Measurements from ENCODE around the gene SLC2A8. TPM values are rescaled to one million over a fixed set of nuclear protein-coding genes. Genes with fewer than 3 reads are reported as not detected.
A peak's percentile ranks its signal among the peaks of the same experiment; 100 is the strongest.

SLC2A8 gene
- total RNA-seq, 4 donors from 2014 or later, result 23.7 to 40.2 (median 29.8) TPM

DNA sequence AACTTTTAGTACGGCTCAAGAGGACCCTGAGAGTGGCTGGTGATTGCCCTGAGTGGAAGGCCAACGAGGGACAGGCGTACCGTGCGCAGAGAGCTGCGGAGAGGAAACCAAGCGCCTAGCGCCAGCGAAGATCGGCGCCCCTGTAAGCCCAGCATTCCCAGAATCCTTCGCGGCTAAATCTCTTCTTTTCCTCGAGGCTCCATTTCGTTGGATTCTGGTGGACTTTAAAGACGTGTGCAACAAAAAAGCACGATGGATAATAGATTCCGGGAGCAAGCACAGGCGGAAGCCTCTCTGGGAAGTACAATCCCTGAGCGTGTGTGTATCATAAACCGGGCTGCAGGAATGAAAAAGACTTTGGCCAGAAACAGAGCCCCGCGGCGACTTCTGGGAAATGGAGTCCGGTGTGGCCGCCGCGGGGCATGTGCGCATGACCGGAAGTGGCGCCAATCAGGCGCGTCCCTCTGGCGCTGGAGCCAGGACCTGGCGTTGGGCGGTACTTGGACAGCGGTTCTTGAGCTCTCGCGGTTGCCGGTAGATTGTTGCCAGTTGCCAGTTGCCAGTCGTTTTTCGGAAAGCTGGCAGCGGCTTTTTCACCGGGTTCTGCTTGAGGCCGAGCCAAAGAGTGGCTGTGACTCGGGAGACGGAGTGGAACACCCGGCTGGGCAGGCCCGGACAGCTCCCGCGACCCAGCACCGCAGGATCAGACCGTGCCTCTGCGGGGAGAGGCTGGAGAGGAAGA is 27.1 kb downstream of the SLC2A8 start, which contains the start of gene ZNF79:
Gene ZNF79 (plus strand): TSS at position 449 of the 742 bp plus-strand sequence. CDS start 406 bp downstream, outside the sequence.
- H3K4me3 ChIP-seq, result peak within 1 kb of the TSS; percentile 59 to 67
- WGBS, 2 donors (ENCODE audit: low coverage in 1 of 2), result 0 to 1% methylated on average over 20 to 42 of the region's 54 CpGs
- H3K4me1 ChIP-seq, result peaks cover 7 to 61% (median 21%) of the 10 kb centered on the region in 3 donors
- H3K9me3 ChIP-seq, result no peaks in the 10 kb centered on the region
- peaks cover 0 to 19% of the 10 kb centered on the region in 2 donors for H3K36me3 ChIP-seq
- peak; percentile 98 for ATAC-seq
- no peak for TF ChIP-seq EP300 (IDR thresholded peaks at IDR 0.05)
- TF ChIP-seq, protein P1, sequence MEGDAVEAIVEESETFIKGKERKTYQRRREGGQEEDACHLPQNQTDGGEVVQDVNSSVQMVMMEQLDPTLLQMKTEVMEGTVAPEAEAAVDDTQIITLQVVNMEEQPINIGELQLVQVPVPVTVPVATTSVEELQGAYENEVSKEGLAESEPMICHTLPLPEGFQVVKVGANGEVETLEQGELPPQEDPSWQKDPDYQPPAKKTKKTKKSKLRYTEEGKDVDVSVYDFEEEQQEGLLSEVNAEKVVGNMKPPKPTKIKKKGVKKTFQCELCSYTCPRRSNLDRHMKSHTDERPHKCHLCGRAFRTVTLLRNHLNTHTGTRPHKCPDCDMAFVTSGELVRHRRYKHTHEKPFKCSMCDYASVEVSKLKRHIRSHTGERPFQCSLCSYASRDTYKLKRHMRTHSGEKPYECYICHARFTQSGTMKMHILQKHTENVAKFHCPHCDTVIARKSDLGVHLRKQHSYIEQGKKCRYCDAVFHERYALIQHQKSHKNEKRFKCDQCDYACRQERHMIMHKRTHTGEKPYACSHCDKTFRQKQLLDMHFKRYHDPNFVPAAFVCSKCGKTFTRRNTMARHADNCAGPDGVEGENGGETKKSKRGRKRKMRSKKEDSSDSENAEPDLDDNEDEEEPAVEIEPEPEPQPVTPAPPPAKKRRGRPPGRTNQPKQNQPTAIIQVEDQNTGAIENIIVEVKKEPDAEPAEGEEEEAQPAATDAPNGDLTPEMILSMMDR (IDR thresholded peaks at IDR 0.05), result peak in 1 of 4 experiments; percentile 20
- TF ChIP-seq POLR2AphosphoS5 (IDR thresholded peaks at IDR 0.05), result peak; percentile 87
- peak; percentile 33 to 49 for TF ChIP-seq POLR2A (IDR thresholded peaks at IDR 0.05)
- H3K27ac ChIP-seq, result peak within 1 kb of the TSS; percentile 59 to 93 (median 92)
- no peaks in the 10 kb centered on the region for H3K27me3 ChIP-seq

DNA sequence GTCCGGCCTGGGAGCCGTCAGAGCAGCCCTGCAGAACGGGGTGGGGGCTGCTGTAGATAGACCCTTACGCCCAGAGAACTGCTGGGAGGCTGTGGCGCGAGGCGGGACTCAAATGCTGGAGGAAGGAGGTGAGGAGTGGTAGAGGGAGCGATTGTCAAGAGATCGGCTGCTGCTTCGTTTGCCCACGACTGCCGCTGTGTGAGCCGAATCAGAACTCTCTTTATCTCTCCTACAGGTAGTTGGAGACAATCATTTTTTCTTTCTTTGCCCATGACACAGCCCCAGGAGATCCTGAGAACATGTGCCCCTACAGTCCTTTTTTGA is 27.7 kb downstream of the SLC2A8 start:
- Histone ChIP-seq H3K9me3 (no peaks in the 10 kb centered on the region), H3K36me3 (peaks cover 0 to 19% of the 10 kb centered on the region in 2 donors), H3K27me3 (no peaks in the 10 kb centered on the region), H3K27ac (peak overlapping the region; percentile 59 to 93 (median 92)), H3K4me3 (peak overlapping the region; percentile 59 to 67), H3K4me1 (peaks cover 7 to 61% (median 21%) of the 10 kb centered on the region in 3 donors)
- WGBS, 2 donors (ENCODE audit: low coverage in 1 of 2), result 1 to 3% methylated on average over 8 to 12 of the region's 13 CpGs
- TF ChIP-seq, protein P1 (IDR thresholded peaks at IDR 0.05), result no peak
- TF ChIP-seq POLR2A (IDR thresholded peaks at IDR 0.05) (no peak), POLR2AphosphoS5 (IDR thresholded peaks at IDR 0.05) (no peak), EP300 (IDR thresholded peaks at IDR 0.05) (no peak)
- no peak for ATAC-seq

DNA sequence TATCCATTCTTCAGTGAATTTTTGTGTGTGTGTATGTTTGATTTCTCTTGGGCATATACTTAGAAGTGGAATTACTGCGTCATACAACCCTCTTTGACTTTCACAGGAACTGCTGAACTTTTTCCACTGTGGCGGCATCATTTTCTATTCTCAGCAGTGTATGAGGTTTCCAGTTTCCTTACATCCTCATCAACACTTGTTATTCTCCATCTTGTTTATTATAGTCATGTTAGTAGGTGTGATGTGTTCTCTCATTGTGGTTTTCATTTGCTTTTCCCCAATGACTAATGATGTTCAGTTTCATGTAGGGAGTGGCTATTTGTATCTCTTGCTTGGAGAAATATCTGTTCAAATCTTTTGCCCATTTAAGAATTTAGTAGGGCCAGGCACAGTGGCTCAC is 29.8 kb downstream of the SLC2A8 start:
- H3K27ac ChIP-seq, result no peak overlapping the region
- H3K27me3 ChIP-seq, result no peaks in the 10 kb centered on the region
- 80 to 83% methylated on average over 1 to 2 of the region's 2 CpGs for WGBS, 2 donors (ENCODE audit: low coverage in 1 of 2)
- H3K9me3 ChIP-seq, result no peaks in the 10 kb centered on the region
- TF ChIP-seq POLR2AphosphoS5 (IDR thresholded peaks at IDR 0.05) (no peak), EP300 (IDR thresholded peaks at IDR 0.05) (no peak)
- TF ChIP-seq, protein P1 (IDR thresholded peaks at IDR 0.05), result no peak
- peaks cover 0 to 39% of the 10 kb centered on the region in 2 donors for H3K36me3 ChIP-seq
- ATAC-seq, result no peak
- peaks cover 7 to 49% (median 21%) of the 10 kb centered on the region in 3 donors for H3K4me1 ChIP-seq
- no peak overlapping the region for H3K4me3 ChIP-seq

DNA sequence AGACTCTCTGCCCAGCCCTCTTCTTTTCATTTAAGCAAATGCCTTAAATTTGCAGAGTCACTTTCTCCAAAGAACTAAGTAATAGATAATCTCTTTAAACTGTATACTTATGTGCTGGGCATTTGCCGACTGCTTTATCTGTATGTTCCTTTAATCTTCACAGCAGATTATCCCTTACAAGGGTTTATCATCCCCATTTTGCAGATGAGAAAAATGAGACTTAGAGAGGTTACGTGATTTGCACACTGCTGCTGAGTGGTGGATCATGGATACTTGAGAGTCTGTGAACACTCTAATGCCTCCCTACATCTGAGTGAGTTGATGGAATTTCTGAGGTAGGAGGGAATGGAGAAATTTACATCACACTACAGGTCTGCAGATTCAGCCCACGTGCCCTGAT is 31.4 kb downstream of the SLC2A8 start:
- Histone ChIP-seq H3K9me3 (no peaks in the 10 kb centered on the region), H3K4me3 (no peak overlapping the region), H3K27ac (no peak overlapping the region), H3K4me1 (peaks cover 0 to 33% (median 10%) of the 10 kb centered on the region in 3 donors), H3K27me3 (no peaks in the 10 kb centered on the region), H3K36me3 (peaks cover 0 to 46% of the 10 kb centered on the region in 2 donors)
- TF ChIP-seq POLR2AphosphoS5 (IDR thresholded peaks at IDR 0.05), result no peak
- TF ChIP-seq, protein P1 (IDR thresholded peaks at IDR 0.05), result no peak
- no peak for TF ChIP-seq POLR2A (IDR thresholded peaks at IDR 0.05)
- TF ChIP-seq EP300 (IDR thresholded peaks at IDR 0.05), result no peak
- no peak for ATAC-seq
- 80 to 87% methylated on average over 1 to 3 of the region's 3 CpGs for WGBS, 2 donors (ENCODE audit: low coverage in 1 of 2)

DNA sequence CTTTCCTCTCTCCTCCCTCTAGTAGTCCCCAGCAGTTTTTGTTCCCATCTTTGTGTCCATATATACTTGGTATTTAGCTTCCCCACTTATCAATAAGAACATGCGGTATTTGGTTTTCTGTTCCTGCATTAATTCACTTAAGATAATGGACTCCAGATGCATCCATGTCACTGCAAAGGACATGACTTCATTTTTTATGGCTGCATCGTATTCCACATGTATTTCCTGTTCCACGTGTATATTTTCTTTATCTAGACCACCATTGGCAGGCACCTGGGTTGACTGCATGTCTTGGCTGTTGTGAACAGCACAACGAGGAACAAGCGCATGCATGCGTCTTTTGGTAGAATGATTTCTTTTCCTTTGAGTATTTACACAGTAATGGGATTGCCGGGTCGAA is 33.4 kb downstream of the SLC2A8 start:
- H3K27me3 ChIP-seq, result no peaks in the 10 kb centered on the region
- no peak for ATAC-seq
- 92 to 100% methylated on average over 5 to 8 of the region's 8 CpGs for WGBS, 2 donors (ENCODE audit: low coverage in 1 of 2)
- no peaks in the 10 kb centered on the region for H3K9me3 ChIP-seq
- no peak overlapping the region for H3K27ac ChIP-seq
- H3K4me3 ChIP-seq, result no peak overlapping the region
- peaks cover 0 to 66% of the 10 kb centered on the region in 2 donors for H3K36me3 ChIP-seq
- H3K4me1 ChIP-seq, result peaks cover 0 to 22% (median 4%) of the 10 kb centered on the region in 3 donors
- no peak for TF ChIP-seq POLR2AphosphoS5 (IDR thresholded peaks at IDR 0.05)
- no peak for TF ChIP-seq EP300 (IDR thresholded peaks at IDR 0.05)
- no peak for TF ChIP-seq POLR2A (IDR thresholded peaks at IDR 0.05)
- TF ChIP-seq, protein P1 (IDR thresholded peaks at IDR 0.05), result no peak

All from gastroesophageal sphincter (tissue), 4 donors.